Activated naive CD4-positive, alpha-beta T cell treated with anti-CD3 and anti-CD28 coated beads, Interleukin-2, amount 50 U/mL, for 72 hours (primary cell): ENCODE data around the gene VWC2. TPM values are rescaled to one million over a fixed set of nuclear protein-coding genes. Genes with fewer than 3 reads are reported as not detected.

Experiments used
- ATAC-seq, 2 donors: fragments of 150-1000 bp; cut with Tn5 transposase; 2 replicates each; pipeline ENCODE4 v1.10.0; 2021; ENCODE audit warnings: mild to moderate bottlenecking in 2 of 2, moderate library complexity in 2 of 2
- DNase-seq, 2 donors: peaks; one replicate each; pipeline ENCODE4 v3.0.0; 2021 to 2022; ENCODE audit warnings: low spot score in 2 of 2
- H3K27ac Mint-ChIP-seq, 2 donors: one replicate each; pipeline ENCODE4 v1.8.0; 2022; ENCODE audit warnings: mild to moderate bottlenecking in 2 of 2, mixed read lengths in 2 of 2
- H3K36me3 Mint-ChIP-seq, 2 donors: one replicate each; pipeline ENCODE4 v1.8.0; 2022; ENCODE audit warnings: mixed read lengths in 2 of 2
- H3K9me3 Mint-ChIP-seq, 2 donors: one replicate each; pipeline ENCODE4 v1.8.0; 2022; ENCODE audit warnings: mixed read lengths in 2 of 2
- total RNA-seq, 2 donors: library from RNA; stranded (reverse); gene quantifications; one replicate each; pipeline ENCODE4 v1.2.3, GENCODE V29; 2022

VWC2 gene
- total RNA-seq, 2 donors from 2014 or later, result not detected

GRCh38 chr7:49873420-49873819, 100.0 kb downstream of the VWC2 start:
- Mint-ChIP-seq H3K36me3 (no peaks in the 10 kb centered on the region), H3K27ac (no peak overlapping the region), H3K9me3 (no peaks in the 10 kb centered on the region)
- ATAC-seq (no peak), DNase-seq (no peak)

DNA sequence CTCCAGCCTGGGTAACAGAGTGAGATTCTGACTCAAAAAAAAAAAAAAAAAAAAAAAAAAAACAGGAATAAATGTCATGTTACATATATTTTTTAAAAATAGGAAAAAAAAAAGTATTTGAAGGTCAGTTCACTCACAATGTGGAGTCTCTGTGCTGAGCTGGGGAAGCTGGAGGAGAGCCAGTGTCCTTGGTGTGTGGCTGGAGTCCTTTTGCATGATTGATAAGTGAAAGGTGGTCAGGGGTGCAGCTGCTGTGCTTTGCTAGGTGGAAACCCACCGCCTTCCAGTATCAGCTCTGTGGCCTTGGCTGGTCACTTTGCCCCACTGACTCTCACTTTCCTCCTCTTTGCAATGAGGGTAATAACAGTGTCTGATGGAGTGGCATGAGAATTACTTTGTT, 101.9 kb downstream of the VWC2 start:
- no peaks in the 10 kb centered on the region for H3K36me3 Mint-ChIP-seq
- no peak for ATAC-seq
- H3K27ac Mint-ChIP-seq, result no peak overlapping the region
- no peaks in the 10 kb centered on the region for H3K9me3 Mint-ChIP-seq
- no peak for DNase-seq

DNA sequence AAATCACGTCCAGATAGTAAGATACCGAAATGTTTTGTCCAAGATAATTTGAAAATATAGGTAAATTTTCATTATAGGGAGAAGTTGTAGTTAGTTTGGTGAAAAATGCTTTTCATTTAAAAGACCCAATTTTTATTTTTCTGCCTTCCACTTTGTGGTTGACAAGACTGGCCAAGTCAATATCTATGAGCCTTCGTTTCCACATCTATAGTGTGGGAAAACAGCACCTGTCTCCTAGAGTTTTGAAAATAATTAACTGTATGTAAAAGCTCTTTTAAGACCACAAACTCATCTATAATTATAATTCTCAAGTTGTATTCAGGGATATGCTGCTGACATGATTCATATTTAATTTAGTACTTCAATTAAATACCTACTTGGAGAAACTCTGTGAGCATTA, 102.8 kb downstream of the VWC2 start:
- H3K9me3 Mint-ChIP-seq, result no peaks in the 10 kb centered on the region
- no peak overlapping the region for H3K27ac Mint-ChIP-seq
- no peak for ATAC-seq
- H3K36me3 Mint-ChIP-seq, result no peaks in the 10 kb centered on the region
- no peak for DNase-seq

DNA sequence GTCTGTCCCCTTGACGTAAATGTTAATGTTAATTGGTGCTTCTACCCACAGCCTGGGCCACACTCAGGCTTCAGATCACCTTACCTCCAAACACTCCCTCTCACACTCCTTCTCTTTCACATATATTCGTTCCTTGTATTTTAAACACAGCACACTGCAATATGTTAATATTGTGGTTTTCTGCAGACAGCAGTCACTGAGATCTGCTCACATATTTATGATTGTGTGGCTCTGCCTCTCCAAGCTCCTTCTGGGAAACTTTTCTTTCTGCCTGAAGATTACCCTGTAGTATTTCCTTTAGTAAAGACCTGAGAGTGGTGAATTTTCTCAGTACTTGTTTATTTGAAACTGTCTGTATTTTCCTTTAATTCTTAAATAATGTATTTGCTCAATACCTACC, 104.7 kb downstream of the VWC2 start:
- ATAC-seq, result no peak
- no peak for DNase-seq
- Mint-ChIP-seq H3K27ac (no peak overlapping the region), H3K9me3 (no peaks in the 10 kb centered on the region), H3K36me3 (no peaks in the 10 kb centered on the region)

- Mint-ChIP-seq H3K27ac (no peak overlapping the region), H3K9me3 (no peaks in the 10 kb centered on the region)
Observed at GRCh38 chr7:49878627-49879026, 105.2 kb downstream of the VWC2 start.

GRCh38 chr7:49883933-49884332, 110.5 kb downstream of the VWC2 start:
- DNase-seq (no peak), ATAC-seq (no peak)
- Mint-ChIP-seq H3K27ac (no peak overlapping the region), H3K9me3 (no peaks in the 10 kb centered on the region), H3K36me3 (no peaks in the 10 kb centered on the region)

More at GRCh38 chr7:49878627-49879026, 105.2 kb downstream of the VWC2 start:
- ATAC-seq (no peak), DNase-seq (no peak)
- H3K36me3 Mint-ChIP-seq, result no peaks in the 10 kb centered on the region

DNA sequence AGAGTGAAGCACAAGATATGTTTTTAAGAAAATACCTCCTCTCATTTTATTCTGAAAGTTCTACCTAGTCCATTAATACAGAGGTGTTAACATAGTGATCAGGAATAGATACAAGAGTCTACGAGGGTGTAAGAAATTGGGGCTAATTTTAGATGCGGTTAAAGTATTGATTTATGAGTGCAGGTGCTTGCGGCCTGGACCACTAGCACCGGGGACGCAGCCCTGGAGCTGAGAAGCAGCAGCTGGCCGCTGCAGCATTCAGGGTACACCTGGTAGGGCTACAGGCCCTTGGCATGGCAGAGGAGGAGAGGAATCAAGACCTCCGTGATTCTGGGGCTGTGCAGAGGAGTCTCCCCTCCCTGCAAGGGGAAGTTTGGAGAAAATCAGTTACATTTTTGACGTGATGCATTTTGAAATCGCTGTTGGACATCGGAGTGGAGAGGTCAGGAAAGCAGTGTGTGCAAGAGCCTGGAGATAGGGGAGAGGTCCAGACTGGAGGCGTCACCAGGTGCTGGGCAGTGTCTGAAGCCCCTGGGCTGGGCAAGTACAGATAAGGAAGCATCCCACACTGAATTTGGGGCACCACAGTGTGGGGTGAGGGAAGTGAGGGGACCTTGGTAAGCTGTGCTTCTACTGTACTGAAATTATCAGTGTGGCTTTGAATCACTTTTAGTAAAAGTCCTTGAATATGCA, 112.3 kb downstream of the VWC2 start:
- no peak for DNase-seq
- no peaks in the 10 kb centered on the region for H3K36me3 Mint-ChIP-seq

GRCh38 chr7:49892481-49892880, 119.0 kb downstream of the VWC2 start:
- Mint-ChIP-seq H3K36me3 (no peaks in the 10 kb centered on the region), H3K9me3 (no peaks in the 10 kb centered on the region)
- ATAC-seq, result no peak

More for the DNA sequence above, 112.3 kb downstream of the VWC2 start:
- Mint-ChIP-seq H3K27ac (no peak overlapping the region), H3K9me3 (no peaks in the 10 kb centered on the region)
- no peak for ATAC-seq

DNA sequence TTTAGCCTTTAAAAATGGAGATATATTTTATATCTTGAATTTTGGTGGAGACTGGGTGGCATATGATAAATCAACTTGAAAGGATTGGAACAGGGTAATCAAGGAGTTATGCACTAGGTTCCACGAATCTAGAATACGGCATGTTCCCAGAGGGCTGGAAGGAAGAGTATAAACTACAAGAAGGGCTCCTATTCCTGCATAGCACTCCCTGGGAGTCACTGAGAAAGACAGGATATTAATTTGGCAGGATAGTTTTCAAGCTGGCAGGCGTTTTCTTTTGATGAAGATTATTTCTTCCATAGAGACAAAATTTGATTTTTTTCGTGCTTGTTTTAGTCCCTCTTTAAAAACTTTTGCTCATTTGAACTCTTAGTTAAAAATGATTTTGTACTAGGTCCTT, 119.7 kb downstream of the VWC2 start:
- H3K36me3 Mint-ChIP-seq, result no peaks in the 10 kb centered on the region
- DNase-seq, result no peak
- ATAC-seq, result no peak
- H3K9me3 Mint-ChIP-seq, result no peaks in the 10 kb centered on the region
- H3K27ac Mint-ChIP-seq, result no peak overlapping the region

More at GRCh38 chr7:49892481-49892880, 119.0 kb downstream of the VWC2 start:
- DNase-seq, result no peak
- no peak overlapping the region for H3K27ac Mint-ChIP-seq

- H3K9me3 Mint-ChIP-seq, result no peaks in the 10 kb centered on the region
- DNase-seq (no peak), ATAC-seq (no peak)
- H3K27ac Mint-ChIP-seq, result no peak overlapping the region
- H3K36me3 Mint-ChIP-seq, result no peaks in the 10 kb centered on the region
Observed at GRCh38 chr7:49894543-49894942, 121.1 kb downstream of the VWC2 start.

GRCh38 chr7:49911909-49912308, 138.5 kb downstream of the VWC2 start:
- Mint-ChIP-seq H3K36me3 (no peaks in the 10 kb centered on the region), H3K9me3 (no peaks in the 10 kb centered on the region), H3K27ac (no peak overlapping the region)
- ATAC-seq, result no peak
- DNase-seq, result no peak

- H3K9me3 Mint-ChIP-seq, result peaks cover 6 to 12% of the 10 kb centered on the region in 2 donors
- H3K36me3 Mint-ChIP-seq, result peaks cover 8 to 9% of the 10 kb centered on the region in 2 donors
- DNase-seq (no peak), ATAC-seq (no peak)
- peak overlapping the region in 1 of 2 donors; percentile 10 for H3K27ac Mint-ChIP-seq
Observed at GRCh38 chr7:49926720-49927119, 153.3 kb downstream of the VWC2 start.

GRCh38 chr7:49927631-49928030, 154.2 kb downstream of the VWC2 start:
- peaks cover 7 to 15% of the 10 kb centered on the region in 2 donors for H3K9me3 Mint-ChIP-seq
- H3K27ac Mint-ChIP-seq, result no peak overlapping the region
- H3K36me3 Mint-ChIP-seq, result peaks cover 8 to 16% of the 10 kb centered on the region in 2 donors
- no peak for DNase-seq
- ATAC-seq, result no peak

GRCh38 chr7:49928787-49929186, 155.3 kb downstream of the VWC2 start:
- no peak overlapping the region for H3K27ac Mint-ChIP-seq
- H3K9me3 Mint-ChIP-seq, result peaks cover 10 to 18% of the 10 kb centered on the region in 2 donors
- DNase-seq (no peak), ATAC-seq (no peak)
- H3K36me3 Mint-ChIP-seq, result peaks cover 8 to 16% of the 10 kb centered on the region in 2 donors

GRCh38 chr7:49931627-49932026, 158.2 kb downstream of the VWC2 start:
- no peak for ATAC-seq
- H3K9me3 Mint-ChIP-seq, result peaks cover 10 to 18% of the 10 kb centered on the region in 2 donors

GRCh38 chr7:49937608-49938007, 164.2 kb downstream of the VWC2 start:
- Mint-ChIP-seq H3K9me3 (peaks cover 4 to 8% of the 10 kb centered on the region in 2 donors), H3K36me3 (no peaks in the 10 kb centered on the region)
- no peak for ATAC-seq

More at GRCh38 chr7:49931627-49932026, 158.2 kb downstream of the VWC2 start:
- H3K27ac Mint-ChIP-seq, result no peak overlapping the region
- no peak for DNase-seq
- peaks cover 8 to 16% of the 10 kb centered on the region in 2 donors for H3K36me3 Mint-ChIP-seq

More at GRCh38 chr7:49937608-49938007, 164.2 kb downstream of the VWC2 start:
- DNase-seq, result no peak
- no peak overlapping the region for H3K27ac Mint-ChIP-seq
